ENCODE measurements around the gene ANTKMT.

Gene ANTKMT

GRCh38 chr16:715477-716199 is 5.3 kb upstream of the ANTKMT start:
- Mint-ChIP-seq H3K4me1 (peaks cover 15% of the 10 kb centered on the region), H3K27ac (no peak overlapping the region), H3K36me3 (no peaks in the 10 kb centered on the region), H3K9me3 (no peaks in the 10 kb centered on the region), H3K27me3 (peaks cover 4% of the 10 kb centered on the region), H3K4me3 (peak overlapping the region; percentile 66)

GRCh38 chr16:716200-716568 is 4.8 kb upstream of the ANTKMT start:
- Mint-ChIP-seq H3K36me3 (no peaks in the 10 kb centered on the region), H3K27ac (no peak overlapping the region), H3K4me3 (peak overlapping the region; percentile 66), H3K27me3 (peaks cover 3% of the 10 kb centered on the region), H3K9me3 (no peaks in the 10 kb centered on the region), H3K4me1 (peaks cover 15% of the 10 kb centered on the region)

- Mint-ChIP-seq H3K9me3 (no peaks in the 10 kb centered on the region), H3K4me1 (peaks cover 15% of the 10 kb centered on the region), H3K27me3 (peaks cover 2% of the 10 kb centered on the region), H3K36me3 (no peaks in the 10 kb centered on the region), H3K27ac (no peak overlapping the region), H3K4me3 (no peak overlapping the region)
Measured at GRCh38 chr16:716768-717325, 4.1 kb upstream of the ANTKMT start.

GRCh38 chr16:717450-718245 is 3.3 kb upstream of the ANTKMT start:
- H3K4me3 Mint-ChIP-seq: no peak overlapping the region
- peaks cover 2% of the 10 kb centered on the region for H3K27me3 Mint-ChIP-seq
- H3K4me1 Mint-ChIP-seq: peaks cover 15% of the 10 kb centered on the region
- no peak overlapping the region for H3K27ac Mint-ChIP-seq
- H3K9me3 Mint-ChIP-seq: no peaks in the 10 kb centered on the region
- no peaks in the 10 kb centered on the region for H3K36me3 Mint-ChIP-seq

- H3K4me3 Mint-ChIP-seq: no peak overlapping the region
- H3K4me1 Mint-ChIP-seq: peaks cover 15% of the 10 kb centered on the region
- H3K9me3 Mint-ChIP-seq: no peaks in the 10 kb centered on the region
- H3K36me3 Mint-ChIP-seq: no peaks in the 10 kb centered on the region
- H3K27ac Mint-ChIP-seq: no peak overlapping the region
- H3K27me3 Mint-ChIP-seq: peaks cover 2% of the 10 kb centered on the region
Measured at GRCh38 chr16:718389-718788, 2.6 kb upstream of the ANTKMT start.

GRCh38 chr16:718922-719321 is 2.0 kb upstream of the ANTKMT start:
- Mint-ChIP-seq H3K9me3 (no peaks in the 10 kb centered on the region), H3K36me3 (no peaks in the 10 kb centered on the region), H3K4me1 (peaks cover 15% of the 10 kb centered on the region), H3K27me3 (peaks cover 2% of the 10 kb centered on the region), H3K27ac (no peak overlapping the region), H3K4me3 (peak overlapping the region; percentile 52)

GRCh38 chr16:719815-720446 is 1.0 kb upstream of the ANTKMT start:
- H3K36me3 Mint-ChIP-seq: no peaks in the 10 kb centered on the region
- H3K4me1 Mint-ChIP-seq: peaks cover 15% of the 10 kb centered on the region
- peak overlapping the region; percentile 23 for H3K27ac Mint-ChIP-seq
- peaks cover 2% of the 10 kb centered on the region for H3K27me3 Mint-ChIP-seq
- H3K4me3 Mint-ChIP-seq: peak overlapping the region; percentile 82
- no peaks in the 10 kb centered on the region for H3K9me3 Mint-ChIP-seq

GRCh38 chr16:720447-720989 is 428 bp upstream of the ANTKMT start:
- Mint-ChIP-seq H3K36me3 (no peaks in the 10 kb centered on the region), H3K9me3 (no peaks in the 10 kb centered on the region), H3K4me1 (peaks cover 15% of the 10 kb centered on the region), H3K4me3 (peak overlapping the region; percentile 82), H3K27ac (peak overlapping the region; percentile 62), H3K27me3 (peaks cover 2% of the 10 kb centered on the region)

GRCh38 chr16:721765-722540 is 1.0 kb downstream of the ANTKMT start:
- Mint-ChIP-seq H3K27me3 (no peaks in the 10 kb centered on the region), H3K4me3 (peak overlapping the region; percentile 70), H3K4me1 (peaks cover 11% of the 10 kb centered on the region), H3K9me3 (no peaks in the 10 kb centered on the region), H3K27ac (no peak overlapping the region), H3K36me3 (no peaks in the 10 kb centered on the region)

- H3K27ac Mint-ChIP-seq: no peak overlapping the region
- no peaks in the 10 kb centered on the region for H3K36me3 Mint-ChIP-seq
- H3K9me3 Mint-ChIP-seq: no peaks in the 10 kb centered on the region
Measured at GRCh38 chr16:722835-723633, 2.1 kb downstream of the ANTKMT start.

GRCh38 chr16:723695-724094 is 2.7 kb downstream of the ANTKMT start:
- no peak overlapping the region for H3K4me3 Mint-ChIP-seq
- no peak overlapping the region for H3K27ac Mint-ChIP-seq

More at GRCh38 chr16:722835-723633, 2.1 kb downstream of the ANTKMT start:
- Mint-ChIP-seq H3K4me3 (peak overlapping the region; percentile 36), H3K4me1 (peaks cover 11% of the 10 kb centered on the region), H3K27me3 (no peaks in the 10 kb centered on the region)

GRCh38 chr16:724188-725040 is 3.5 kb downstream of the ANTKMT start:
- H3K4me1 Mint-ChIP-seq: peaks cover 6% of the 10 kb centered on the region
- no peak overlapping the region for H3K27ac Mint-ChIP-seq
- no peaks in the 10 kb centered on the region for H3K36me3 Mint-ChIP-seq
- H3K9me3 Mint-ChIP-seq: no peaks in the 10 kb centered on the region
- no peaks in the 10 kb centered on the region for H3K27me3 Mint-ChIP-seq
- H3K4me3 Mint-ChIP-seq: no peak overlapping the region

More at GRCh38 chr16:723695-724094, 2.7 kb downstream of the ANTKMT start:
- H3K9me3 Mint-ChIP-seq: no peaks in the 10 kb centered on the region
- peaks cover 11% of the 10 kb centered on the region for H3K4me1 Mint-ChIP-seq
- no peaks in the 10 kb centered on the region for H3K27me3 Mint-ChIP-seq
- H3K36me3 Mint-ChIP-seq: no peaks in the 10 kb centered on the region

- no peaks in the 10 kb centered on the region for H3K27me3 Mint-ChIP-seq
- H3K27ac Mint-ChIP-seq: no peak overlapping the region
- H3K36me3 Mint-ChIP-seq: no peaks in the 10 kb centered on the region
- H3K9me3 Mint-ChIP-seq: no peaks in the 10 kb centered on the region
- no peak overlapping the region for H3K4me3 Mint-ChIP-seq
- H3K4me1 Mint-ChIP-seq: peaks cover 4% of the 10 kb centered on the region
Measured at GRCh38 chr16:725041-725376, 4.1 kb downstream of the ANTKMT start.
